SK-N-MC (cell line): ENCODE measurements around the gene RRN3.
"Not testable (repeated sequence)": the region's sequence is repeated elsewhere in the genome, so short reads cannot be mapped to it uniquely, and the experiment has no call there.

ENCODE experiments used
- DNase-seq: peaks from one replicate; pipeline ENCODE4 v3.0.0-alpha.2; 2011; ENCODE audit warnings: low read depth, low spot score
- H3K27ac ChIP-seq: fragments of 200-600 bp; sonication (generic); 2 replicates; pipeline ENCODE4 v1.5.1; 2016; ENCODE audit warnings: mixed run types
- H3K36me3 ChIP-seq: fragments of 200-600 bp; sonication (generic); 2 replicates; pipeline ENCODE4 v1.6.1; 2017; ENCODE audit warnings: antibody characterized with exemption, low read length, mixed read lengths; ENCODE audit not compliant: insufficient read depth
- H3K4me3 ChIP-seq: fragments of 200-600 bp; sonication (generic); 2 replicates; pipeline ENCODE4 v1.5.1; 2016
- H3K9ac ChIP-seq: fragments of 200-600 bp; sonication (generic); 2 replicates; pipeline ENCODE4 v1.8.0; 2017; ENCODE audit warnings: mixed run types, mixed read lengths; ENCODE audit not compliant: insufficient read length
- H3K9me3 ChIP-seq: fragments of 200-600 bp; sonication (generic); 2 replicates; pipeline ENCODE4 v1.6.1; 2017; ENCODE audit warnings: low read depth, mild to moderate bottlenecking, antibody characterized with exemption, low read length, moderate library complexity, mixed read lengths
- EZH2 ChIP-seq: fragments of 200-600 bp; sonication (generic); IDR thresholded peaks from one replicate; pipeline ENCODE4 v1.6.1; 2017; ENCODE audit warnings: antibody characterized with exemption
- FOXP2 ChIP-seq: optimal IDR thresholded peaks from 2 replicates; pipeline ENCODE3; 2011; ENCODE audit warnings: mild to moderate bottlenecking, moderate library complexity; ENCODE audit not compliant: insufficient read depth; ENCODE audit errors: extremely low read length, control extremely low read depth
- POLR2AphosphoS5 ChIP-seq: IDR thresholded peaks from 2 replicates; pipeline ENCODE4 v1.6.1; 2012; ENCODE audit warnings: mild to moderate bottlenecking, low read depth, low read length, borderline replicate concordance

The RRN3 gene

GRCh38 chr16:15093955-15094827, at the start of gene RRN3:
Gene RRN3 (minus strand): TSS chr16:15094272. CDS start chr16:15094233, 39 bp downstream.
- TF ChIP-seq POLR2AphosphoS5: peak; percentile 88
- 0 out of 2 replicates have a peak within 1 kb of the TSS, but pooled peaks have one; percentile 71 for H3K27ac ChIP-seq
- peaks cover 12% of the 10 kb centered on the region; the same call in 1 of the 2 replicates for H3K36me3 ChIP-seq
- peak; percentile 34 for DNase-seq
- peak within 1 kb of the TSS; percentile 91 for H3K4me3 ChIP-seq
- peak within 1 kb of the TSS; percentile 89 for H3K9ac ChIP-seq
- H3K9me3 ChIP-seq: not testable (repeated sequence)

GRCh38 chr16:15143601-15144091, 49.6 kb upstream of the RRN3 start:
- not testable (repeated sequence) for H3K9me3 ChIP-seq, DNase-seq, H3K9ac ChIP-seq, H3K36me3 ChIP-seq
- peak overlapping the region; percentile 42 for H3K4me3 ChIP-seq
- H3K27ac ChIP-seq: peak overlapping the region; percentile 36; the same call in 1 of the 2 replicates

- H3K9me3 ChIP-seq, H3K9ac ChIP-seq, H3K27ac ChIP-seq, DNase-seq, H3K36me3 ChIP-seq, H3K4me3 ChIP-seq: not testable (repeated sequence)
Observed at GRCh38 chr16:15142891-15143600, 49.0 kb upstream of the RRN3 start.

- DNase-seq, H3K9me3 ChIP-seq, H3K27ac ChIP-seq, H3K36me3 ChIP-seq, H3K9ac ChIP-seq, H3K4me3 ChIP-seq: not testable (repeated sequence)
Observed at GRCh38 chr16:15142107-15142890, 48.2 kb upstream of the RRN3 start.

GRCh38 chr16:15141586-15141985, 47.5 kb upstream of the RRN3 start:
- Histone ChIP-seq H3K4me3 (no peak overlapping the region), H3K27ac (no peak overlapping the region), H3K9me3 (no peaks in the 10 kb centered on the region), H3K36me3 (no peaks in the 10 kb centered on the region), H3K9ac (no peak overlapping the region)
- TF ChIP-seq EZH2 (no peak), POLR2AphosphoS5 (no peak), FOXP2 (no peak)
- DNase-seq: no peak

GRCh38 chr16:15140444-15141365, 46.6 kb upstream of the RRN3 start:
- not testable (repeated sequence) for H3K4me3 ChIP-seq, DNase-seq, H3K36me3 ChIP-seq, H3K9me3 ChIP-seq, H3K27ac ChIP-seq, H3K9ac ChIP-seq

- H3K9me3 ChIP-seq, DNase-seq, H3K9ac ChIP-seq, H3K4me3 ChIP-seq, H3K27ac ChIP-seq, H3K36me3 ChIP-seq: not testable (repeated sequence)
Observed at GRCh38 chr16:15137514-15137913, 43.4 kb upstream of the RRN3 start.

GRCh38 chr16:15135483-15136360, 41.6 kb upstream of the RRN3 start:
- not testable (repeated sequence) for H3K36me3 ChIP-seq, H3K9me3 ChIP-seq, H3K9ac ChIP-seq, DNase-seq, H3K4me3 ChIP-seq, H3K27ac ChIP-seq

GRCh38 chr16:15134752-15135482, 40.8 kb upstream of the RRN3 start:
- not testable (repeated sequence) for H3K9me3 ChIP-seq

GRCh38 chr16:15133554-15133953, 39.5 kb upstream of the RRN3 start:
- H3K27ac ChIP-seq, H3K36me3 ChIP-seq, DNase-seq, H3K9me3 ChIP-seq, H3K9ac ChIP-seq, H3K4me3 ChIP-seq: not testable (repeated sequence)

More at GRCh38 chr16:15134752-15135482, 40.8 kb upstream of the RRN3 start:
- not testable (repeated sequence) for H3K4me3 ChIP-seq, H3K27ac ChIP-seq, H3K9ac ChIP-seq, DNase-seq, H3K36me3 ChIP-seq
